GM21786 (cell line): ENCODE results near the gene RBX1.
"Not testable (repeated sequence)": the region's sequence is repeated elsewhere in the genome, so short reads cannot be mapped to it uniquely, and the experiment has no call there.

ENCODE experiments used
- ATAC-seq: cut with Tn5 transposase; IDR thresholded peaks from one replicate; pipeline ENCODE4 v1.9.1; 2021; ENCODE audit not compliant: unreplicated experiment

Gene RBX1

GRCh38 chr22:40950962-40951794, at the start of gene RBX1:
Gene RBX1, plus strand, starts transcription at chr22:40951378. Its CDS starts 21 bp downstream, at chr22:40951399.
- ATAC-seq: peak; percentile 82

- no peak for ATAC-seq
Measured at GRCh38 chr22:40904101-40904500, 47.1 kb upstream of the RBX1 start.

DNA sequence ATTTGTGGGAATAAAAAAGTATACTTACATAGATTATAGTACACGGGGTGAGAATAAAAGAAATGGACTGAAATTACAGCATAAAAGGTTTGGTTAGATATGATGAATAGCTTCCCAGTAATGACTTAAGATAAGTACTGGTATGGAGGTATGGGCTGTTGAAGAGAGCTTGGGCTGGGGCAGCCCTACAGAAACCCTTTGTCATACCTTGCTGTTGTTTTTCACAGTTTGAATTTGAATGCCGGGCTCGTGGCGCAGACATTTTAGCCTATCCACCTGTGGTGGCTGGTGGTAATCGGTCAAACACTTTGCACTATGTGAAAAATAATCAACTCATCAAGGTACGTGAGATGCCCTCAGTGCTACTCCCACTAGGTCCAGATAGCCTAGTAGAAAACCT, 42.3 kb upstream of the RBX1 start:
- no peak for ATAC-seq

GRCh38 chr22:40911772-40912171, 39.4 kb upstream of the RBX1 start:
- no peak for ATAC-seq

- not testable (repeated sequence) for ATAC-seq
Measured at GRCh38 chr22:40912987-40913386, 38.2 kb upstream of the RBX1 start.

GRCh38 chr22:40919446-40919845, 31.7 kb upstream of the RBX1 start:
- ATAC-seq: no peak

GRCh38 chr22:40920526-40920925, 30.7 kb upstream of the RBX1 start:
- no peak for ATAC-seq

- no peak for ATAC-seq
Measured at GRCh38 chr22:40922484-40923303, 28.5 kb upstream of the RBX1 start.

DNA sequence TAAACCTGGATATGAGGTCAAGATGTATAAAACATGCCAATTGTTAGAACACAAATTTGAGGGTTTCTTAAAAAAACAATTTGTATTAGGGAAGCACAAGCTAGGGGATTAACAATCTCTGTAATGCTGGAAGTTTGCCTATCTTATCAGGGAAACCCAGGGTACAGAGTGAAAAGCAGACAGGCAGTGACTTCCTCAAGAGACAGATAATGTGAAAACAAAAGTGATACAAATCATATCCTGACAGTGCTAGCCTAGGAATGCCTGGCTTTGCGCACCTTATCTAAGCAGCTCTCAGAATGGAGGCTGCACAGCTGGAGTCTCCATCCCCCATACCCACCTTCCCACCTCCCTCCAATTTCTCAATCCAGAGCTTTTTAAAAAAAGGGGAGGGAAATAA, 22.5 kb upstream of the RBX1 start:
- ATAC-seq: no peak

GRCh38 chr22:40932396-40932795, 18.8 kb upstream of the RBX1 start:
- no peak for ATAC-seq

- ATAC-seq: no peak
Measured at GRCh38 chr22:40939202-40939601, 12.0 kb upstream of the RBX1 start.

GRCh38 chr22:40951795-40952605, 822 bp downstream of the RBX1 start:
- ATAC-seq: no peak

GRCh38 chr22:40953471-40953870, 2.3 kb downstream of the RBX1 start:
- ATAC-seq: no peak

- ATAC-seq: no peak
Measured at GRCh38 chr22:40954113-40954512, 2.9 kb downstream of the RBX1 start.

DNA sequence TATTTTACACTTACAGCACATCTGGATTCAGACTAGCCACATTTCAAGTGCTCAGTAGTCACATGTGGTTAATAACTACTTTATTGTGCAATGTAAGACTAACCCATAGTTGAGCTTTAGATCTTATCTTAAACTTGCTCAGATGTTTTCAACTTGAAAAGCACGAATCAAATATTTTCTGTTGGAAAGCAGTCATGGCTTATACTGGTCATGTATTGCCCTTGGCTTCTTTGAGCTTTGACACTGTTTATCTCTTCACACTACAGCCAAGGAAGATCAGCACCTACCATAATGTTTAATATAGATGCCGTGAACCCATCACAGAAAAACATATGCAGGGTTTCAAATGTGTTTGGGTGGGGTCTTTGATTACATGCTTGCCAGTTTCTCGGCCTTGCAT, 4.4 kb downstream of the RBX1 start:
- no peak for ATAC-seq

- ATAC-seq: no peak
Measured at GRCh38 chr22:40957601-40958000, 6.4 kb downstream of the RBX1 start.

DNA sequence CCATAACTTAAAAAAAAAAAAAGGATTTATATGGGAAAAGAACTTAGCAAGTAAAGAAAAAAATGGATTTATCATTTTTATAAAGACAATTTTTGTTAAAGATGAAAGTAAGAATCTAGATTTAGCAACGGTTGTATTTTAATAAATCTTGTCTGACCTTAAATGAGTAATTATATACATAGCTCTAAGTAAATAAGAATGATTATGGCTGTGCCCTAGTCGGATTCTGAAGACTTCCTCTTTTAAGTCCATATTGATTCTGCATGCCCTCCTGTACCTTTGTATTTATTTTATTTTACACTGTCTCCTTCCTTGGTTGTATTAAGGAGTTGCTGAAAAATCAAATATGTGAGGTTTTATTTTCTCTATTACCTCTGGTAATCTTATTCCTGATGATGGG, 7.1 kb downstream of the RBX1 start:
- ATAC-seq: no peak

GRCh38 chr22:40960145-40960544, 9.0 kb downstream of the RBX1 start:
- ATAC-seq: no peak

DNA sequence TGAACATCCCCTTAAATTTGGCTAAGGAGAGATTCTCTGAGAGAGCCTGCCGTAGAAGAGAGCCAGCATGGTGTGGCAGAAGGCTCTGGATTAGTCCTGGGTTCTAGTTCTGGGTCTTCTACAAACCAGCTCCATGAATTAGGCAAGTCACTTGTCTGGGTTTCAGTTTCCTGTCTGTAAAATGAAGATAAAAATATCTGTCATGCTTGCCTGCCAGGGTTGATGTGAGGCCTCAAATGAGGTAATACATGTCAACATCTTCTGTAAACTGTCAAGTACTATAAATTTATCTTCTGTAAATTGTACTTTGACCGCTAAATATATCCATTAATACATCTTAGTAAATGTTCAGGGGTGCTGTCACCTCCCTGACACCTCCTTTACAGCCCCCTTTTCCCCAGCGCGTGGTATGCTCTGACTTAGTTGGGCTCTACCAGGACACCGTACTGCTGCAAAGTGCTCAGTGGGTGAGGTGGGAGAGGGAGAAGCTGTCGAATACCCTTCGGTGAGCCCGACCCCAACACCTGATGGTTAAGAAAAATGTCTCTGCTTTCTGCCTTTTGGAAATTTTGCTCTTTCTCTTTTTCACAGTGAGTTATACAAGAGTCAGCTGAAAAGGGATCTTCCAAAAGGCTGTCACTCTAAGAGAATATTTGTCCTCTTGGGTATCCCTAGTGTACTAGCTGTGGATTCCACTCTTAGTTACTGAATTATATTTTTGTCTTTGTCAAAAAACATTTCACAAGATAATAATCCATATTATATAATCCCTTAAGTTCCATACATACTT, 15.0 kb downstream of the RBX1 start:
- ATAC-seq: no peak

- ATAC-seq: no peak
Measured at GRCh38 chr22:40966726-40967085, 15.5 kb downstream of the RBX1 start.
